Bronchial epithelial cell (primary cell): ENCODE data around the gene OLIG2. TPM values are rescaled to one million over a fixed set of nuclear protein-coding genes. Genes with fewer than 3 reads are reported as not detected.

ENCODE experiments used
- DNase-seq: peaks from one replicate; pipeline ENCODE4 v3.0.0-alpha.2; 2010; ENCODE audit warnings: low read depth
- FAIRE-seq: peaks from 2 replicates; lab custom pipeline; 2011; peaks lifted over from hg19 to GRCh38; lab: Jason Lieb, UNC
- H3K27me3 ChIP-seq: 2 replicates; pipeline ENCODE4 v1.5.1; 2011; ENCODE audit warnings: low read length; ENCODE audit not compliant: control insufficient read depth, insufficient read depth
- H3K36me3 ChIP-seq: 2 replicates; pipeline ENCODE4 v1.5.1; 2011; ENCODE audit warnings: low read length; ENCODE audit not compliant: control insufficient read depth, insufficient read depth
- H3K4me3 ChIP-seq: 2 replicates; pipeline ENCODE4 v1.5.1; 2011; ENCODE audit warnings: mild to moderate bottlenecking, low read depth, low read length, control low read depth
- total RNA-seq: library from RNA; depleted of rRNA; stranded (reverse); fragments of >200 nt; gene quantifications from 2 replicates; pipeline ENCODE4 v1.2.1, GENCODE V29; 2014
- TF ChIP-seq, protein P1 (sequence below): IDR thresholded peaks from 2 replicates; pipeline ENCODE4 v1.5.1; 2011; ENCODE audit warnings: mild to moderate bottlenecking, moderate library complexity, low read length, control low read depth, inconsistent platforms; ENCODE audit not compliant: insufficient read depth, severe bottlenecking

OLIG2 gene
- total RNA-seq, 1 donor from 2014 or later = not detected

- DNase-seq (no peak), FAIRE-seq (no peak)
- no peaks in the 10 kb centered on the region for H3K36me3 ChIP-seq
- H3K4me3 ChIP-seq = no peak overlapping the region
- H3K27me3 ChIP-seq = peaks cover 44% of the 10 kb centered on the region
- TF ChIP-seq, protein P1, sequence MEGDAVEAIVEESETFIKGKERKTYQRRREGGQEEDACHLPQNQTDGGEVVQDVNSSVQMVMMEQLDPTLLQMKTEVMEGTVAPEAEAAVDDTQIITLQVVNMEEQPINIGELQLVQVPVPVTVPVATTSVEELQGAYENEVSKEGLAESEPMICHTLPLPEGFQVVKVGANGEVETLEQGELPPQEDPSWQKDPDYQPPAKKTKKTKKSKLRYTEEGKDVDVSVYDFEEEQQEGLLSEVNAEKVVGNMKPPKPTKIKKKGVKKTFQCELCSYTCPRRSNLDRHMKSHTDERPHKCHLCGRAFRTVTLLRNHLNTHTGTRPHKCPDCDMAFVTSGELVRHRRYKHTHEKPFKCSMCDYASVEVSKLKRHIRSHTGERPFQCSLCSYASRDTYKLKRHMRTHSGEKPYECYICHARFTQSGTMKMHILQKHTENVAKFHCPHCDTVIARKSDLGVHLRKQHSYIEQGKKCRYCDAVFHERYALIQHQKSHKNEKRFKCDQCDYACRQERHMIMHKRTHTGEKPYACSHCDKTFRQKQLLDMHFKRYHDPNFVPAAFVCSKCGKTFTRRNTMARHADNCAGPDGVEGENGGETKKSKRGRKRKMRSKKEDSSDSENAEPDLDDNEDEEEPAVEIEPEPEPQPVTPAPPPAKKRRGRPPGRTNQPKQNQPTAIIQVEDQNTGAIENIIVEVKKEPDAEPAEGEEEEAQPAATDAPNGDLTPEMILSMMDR = no peak
These were observed 47.9 kb downstream of the OLIG2 start for GRCh38 chr21:33073636-33074035.

DNA sequence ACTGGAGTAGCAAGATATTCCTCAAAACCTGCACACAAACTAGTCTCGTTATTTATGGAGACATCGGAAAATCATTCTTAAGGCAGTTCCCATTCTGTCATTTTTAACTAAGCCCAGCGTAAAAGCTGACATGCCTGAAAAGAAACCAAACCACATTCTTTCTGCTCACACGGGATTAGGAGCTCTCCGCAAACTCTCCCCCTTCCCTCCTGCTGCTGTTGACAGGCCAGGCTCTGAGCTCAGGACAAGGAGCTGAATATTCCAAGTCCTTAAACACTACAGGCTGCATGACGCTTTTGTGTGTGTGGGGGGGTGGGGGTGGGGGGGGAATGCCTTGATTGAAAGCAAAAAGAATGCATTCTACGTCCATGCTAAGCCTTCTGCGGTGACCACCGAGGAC, 49.4 kb downstream of the OLIG2 start:
- Histone ChIP-seq H3K4me3 (no peak overlapping the region), H3K36me3 (no peaks in the 10 kb centered on the region), H3K27me3 (peaks cover 39% of the 10 kb centered on the region)
- TF ChIP-seq, protein P1 = no peak
- FAIRE-seq (no peak), DNase-seq (no peak)

GRCh38 chr21:33075596-33076195, 50.0 kb downstream of the OLIG2 start:
- Histone ChIP-seq H3K36me3 (no peaks in the 10 kb centered on the region), H3K4me3 (no peak overlapping the region), H3K27me3 (peaks cover 38% of the 10 kb centered on the region)
- no peak for DNase-seq
- no peak for FAIRE-seq
- TF ChIP-seq, protein P1 = no peak

GRCh38 chr21:33076600-33077329, 51.0 kb downstream of the OLIG2 start:
- Histone ChIP-seq H3K36me3 (no peaks in the 10 kb centered on the region), H3K27me3 (peaks cover 32% of the 10 kb centered on the region), H3K4me3 (no peak overlapping the region)
- DNase-seq = no peak
- no peak for FAIRE-seq
- TF ChIP-seq, protein P1 = no peak

Other genes starting within 250 kb of the OLIG2 start
- gene OLIG1, start 44.2 kb downstream of the OLIG2 start, total RNA-seq = not detected in 2 replicates
- gene IFNAR2, start 204.0 kb downstream of the OLIG2 start, total RNA-seq = 1.4 and 2.1 TPM in 2 replicates
- 31.1 and 41.5 TPM in 2 replicates for gene IL10RB, start 240.4 kb downstream of the OLIG2 start, total RNA-seq